HG03378 (cell line): ENCODE measurements around the gene VAV2.
"Not testable (repeated sequence)": the region's sequence is repeated elsewhere in the genome, so short reads cannot be mapped to it uniquely, and the experiment has no call there.

Source experiments
- ATAC-seq: cut with Tn5 transposase; IDR thresholded peaks from one replicate; pipeline ENCODE4 v1.9.1; 2021; ENCODE audit warnings: mild to moderate bottlenecking, moderate library complexity; ENCODE audit not compliant: unreplicated experiment

The VAV2 gene

DNA sequence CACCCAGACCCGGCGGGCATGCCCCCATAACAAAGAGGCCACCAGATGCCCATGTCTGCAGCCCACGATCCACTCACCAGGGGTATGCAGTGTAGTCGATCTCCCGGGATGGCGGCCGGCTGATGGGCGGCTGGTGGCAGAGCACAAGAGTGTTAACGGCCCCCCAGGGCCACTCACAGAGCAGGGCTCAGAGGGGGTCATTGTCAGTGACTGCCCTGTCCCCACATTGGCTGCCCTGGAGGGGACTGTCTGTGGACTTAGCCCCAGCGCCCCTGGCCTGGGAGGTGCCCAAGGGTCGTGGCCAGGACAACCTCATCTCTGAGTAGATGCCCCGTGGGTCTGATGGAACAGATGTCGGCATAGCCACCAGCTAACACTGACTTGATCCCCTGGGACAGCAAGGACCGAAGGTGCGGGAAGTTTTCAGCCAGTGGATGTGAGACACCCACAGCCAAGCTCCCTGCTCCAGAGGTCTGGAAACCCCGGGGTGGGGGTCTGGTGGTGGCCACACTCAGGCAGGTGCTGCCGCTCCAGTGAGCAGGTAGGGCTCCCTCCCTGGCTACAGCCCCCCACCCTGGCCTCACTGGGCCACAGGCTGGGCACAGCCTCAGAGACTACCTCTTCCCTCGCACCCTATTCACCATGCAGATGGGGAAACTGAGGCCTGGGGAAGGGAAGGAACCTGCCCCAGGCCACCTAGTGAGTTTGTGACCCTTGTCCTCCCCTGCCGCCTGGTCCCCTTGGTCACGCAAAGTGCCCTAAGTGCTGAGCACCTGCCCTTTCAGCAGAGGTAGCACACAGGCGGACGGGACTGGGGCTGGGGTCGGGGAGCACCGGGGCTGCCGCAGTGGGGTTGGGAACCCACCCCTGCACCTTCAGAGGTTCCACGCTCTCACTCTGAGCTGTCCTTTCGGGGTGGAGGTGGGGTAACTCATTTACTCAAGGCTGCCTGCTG, 215.9 kb downstream of the VAV2 start:
- ATAC-seq = no peak

- ATAC-seq = no peak
Measured at GRCh38 chr9:133775291-133775690, 216.8 kb downstream of the VAV2 start.

DNA sequence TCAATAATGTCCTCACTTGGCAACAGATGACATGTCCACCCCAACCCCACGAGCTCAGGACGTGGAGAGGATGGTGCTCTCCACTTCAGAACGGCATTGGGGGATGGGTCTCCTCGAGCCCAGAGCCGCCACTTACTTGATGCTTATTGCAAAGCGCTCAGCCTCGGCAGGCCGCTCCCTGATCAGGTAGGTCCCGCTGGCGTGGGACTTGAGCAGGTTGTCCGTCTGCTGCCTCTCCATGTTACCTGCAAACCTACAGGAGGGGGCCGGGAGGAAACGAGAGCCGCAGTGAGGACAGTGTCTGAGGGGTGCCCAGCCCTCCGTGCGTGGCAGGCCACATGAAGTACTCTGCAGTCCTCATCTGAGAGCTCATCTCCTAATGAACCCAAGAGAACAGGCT, 217.3 kb downstream of the VAV2 start:
- no peak for ATAC-seq

DNA sequence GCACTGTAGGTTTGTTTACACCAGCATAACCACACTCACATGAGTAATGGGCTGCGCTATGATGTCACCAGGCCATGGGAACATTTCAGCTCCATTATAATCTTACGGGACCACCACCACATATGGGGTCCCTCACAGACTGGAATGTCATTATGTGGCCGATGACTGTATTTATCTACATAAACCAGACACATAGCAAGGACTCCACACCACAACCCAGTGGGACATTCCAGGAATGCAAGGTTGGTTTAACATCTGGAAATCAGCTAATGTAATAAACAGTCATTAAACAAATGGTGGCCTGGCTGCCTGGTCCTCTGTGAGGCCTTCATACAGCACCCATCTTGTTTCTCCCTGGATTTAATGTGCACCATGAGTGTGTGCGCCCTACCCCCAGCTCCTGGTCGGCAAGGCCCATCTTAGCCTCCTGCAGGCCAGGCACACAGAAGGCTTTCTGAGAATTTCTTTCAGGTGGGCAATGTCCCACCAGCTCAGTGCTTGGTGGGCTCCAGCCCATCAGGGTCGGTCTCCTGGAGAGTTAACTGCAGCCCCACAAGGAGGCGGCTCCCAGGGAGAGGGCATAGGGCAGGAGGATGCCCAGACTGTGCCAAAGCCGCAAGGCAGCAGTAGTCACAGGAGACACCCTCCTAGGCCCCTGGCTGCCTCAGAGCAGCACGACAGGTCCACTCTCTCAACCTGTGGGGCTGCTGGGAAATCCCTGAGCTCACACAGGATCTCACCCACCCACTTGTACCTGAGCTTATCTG, 218.1 kb downstream of the VAV2 start:
- ATAC-seq = no peak

GRCh38 chr9:133772581-133772980, 219.5 kb downstream of the VAV2 start:
- ATAC-seq = no peak

- ATAC-seq = no peak
Measured at GRCh38 chr9:133771486-133772482, 220.3 kb downstream of the VAV2 start.

- ATAC-seq = no peak
Measured at GRCh38 chr9:133770076-133770777, 221.9 kb downstream of the VAV2 start.

- ATAC-seq = no peak
Measured at GRCh38 chr9:133769511-133770075, 222.5 kb downstream of the VAV2 start.

DNA sequence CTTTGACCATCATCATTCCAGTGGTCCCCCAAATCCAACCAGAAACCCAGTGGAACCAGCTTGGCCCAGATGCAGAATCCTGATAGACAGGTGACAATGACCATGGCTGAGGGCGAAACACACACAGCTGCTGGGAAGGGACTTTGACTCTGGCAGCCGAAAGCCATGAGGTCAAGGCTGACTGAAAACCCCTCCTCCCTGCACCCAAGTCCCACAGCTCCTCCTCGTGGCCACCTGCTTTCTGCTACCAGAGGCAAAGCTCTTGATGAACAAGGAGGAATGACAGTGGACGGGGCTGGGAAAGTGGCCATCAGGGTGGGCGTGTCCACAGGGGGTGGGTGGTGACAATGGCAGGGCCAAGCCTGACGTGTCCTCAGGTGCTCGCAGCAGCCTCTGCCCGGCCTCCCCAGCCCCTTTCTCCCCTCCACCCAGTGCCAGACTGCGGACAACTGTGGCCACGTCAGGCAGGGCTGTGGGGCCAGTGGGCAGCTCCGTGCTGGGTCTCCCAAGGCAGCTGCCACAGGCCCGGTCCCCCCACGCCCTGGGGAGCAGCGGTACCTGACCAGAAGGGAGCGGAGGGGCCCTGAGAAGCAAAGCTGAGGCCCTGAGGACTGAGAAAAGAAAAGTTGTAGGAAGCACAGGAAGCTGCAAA, 223.1 kb downstream of the VAV2 start:
- no peak for ATAC-seq

DNA sequence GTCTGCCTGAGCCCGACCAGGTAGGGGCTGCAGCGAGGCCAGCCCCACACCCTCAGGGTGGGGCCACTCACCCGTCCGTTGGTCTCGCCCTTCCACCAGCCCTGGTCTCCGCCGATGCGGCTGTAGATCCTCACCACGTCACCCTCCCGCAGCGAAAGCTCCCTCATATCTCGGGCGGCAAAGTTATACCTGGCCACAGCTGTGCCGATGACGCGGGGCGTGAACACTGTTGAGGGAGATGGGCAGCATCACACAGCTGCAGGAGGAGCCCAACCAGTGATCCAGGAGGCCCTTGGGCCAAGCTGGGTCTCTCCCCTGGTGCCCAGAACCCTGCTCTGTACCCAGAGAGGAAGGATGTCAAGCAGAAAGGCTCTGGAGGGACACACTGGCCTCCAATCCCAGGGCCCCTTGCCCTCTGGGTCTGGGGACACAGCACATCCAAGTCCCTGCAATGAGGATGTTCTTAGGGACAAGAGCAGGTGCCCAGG, 223.7 kb downstream of the VAV2 start:
- no peak for ATAC-seq

DNA sequence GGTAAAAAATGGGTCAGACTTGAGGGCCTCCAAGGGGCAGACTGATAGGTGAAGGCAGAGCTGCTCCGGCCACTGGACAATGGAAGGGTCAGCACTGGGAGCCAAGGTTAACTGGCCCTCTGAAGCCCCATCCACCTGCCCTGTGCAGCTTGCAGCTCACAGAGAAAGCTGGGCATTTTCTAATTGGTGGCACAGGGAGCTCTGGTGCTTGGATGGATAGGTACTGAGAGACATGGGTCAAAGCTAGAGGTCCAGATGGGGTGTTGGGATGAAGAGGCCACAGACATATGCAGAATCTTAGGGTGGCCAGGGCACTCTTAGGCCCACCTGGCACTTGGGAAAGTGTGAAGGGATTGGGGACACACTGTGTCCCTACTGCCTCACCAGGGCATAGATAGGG, 224.5 kb downstream of the VAV2 start:
- no peak for ATAC-seq

DNA sequence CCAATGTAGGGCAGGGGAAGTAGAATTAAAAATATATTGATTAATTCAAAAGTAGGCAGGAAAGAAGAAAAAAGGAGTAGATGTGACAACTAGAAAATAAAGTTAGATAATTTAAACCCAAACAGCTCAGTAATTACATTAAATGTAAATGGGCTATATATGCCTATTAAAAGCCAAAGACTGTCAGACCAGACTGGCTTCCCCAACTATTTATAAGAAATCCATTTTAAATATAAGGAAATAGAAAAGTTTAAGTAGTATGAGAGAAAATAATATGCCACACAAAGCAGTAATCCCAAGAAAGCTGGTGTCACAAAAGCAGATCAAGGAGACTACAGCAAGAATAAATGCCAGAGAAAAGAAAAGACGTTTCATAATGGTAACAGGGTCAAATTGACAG, 225.1 kb downstream of the VAV2 start:
- ATAC-seq = no peak

DNA sequence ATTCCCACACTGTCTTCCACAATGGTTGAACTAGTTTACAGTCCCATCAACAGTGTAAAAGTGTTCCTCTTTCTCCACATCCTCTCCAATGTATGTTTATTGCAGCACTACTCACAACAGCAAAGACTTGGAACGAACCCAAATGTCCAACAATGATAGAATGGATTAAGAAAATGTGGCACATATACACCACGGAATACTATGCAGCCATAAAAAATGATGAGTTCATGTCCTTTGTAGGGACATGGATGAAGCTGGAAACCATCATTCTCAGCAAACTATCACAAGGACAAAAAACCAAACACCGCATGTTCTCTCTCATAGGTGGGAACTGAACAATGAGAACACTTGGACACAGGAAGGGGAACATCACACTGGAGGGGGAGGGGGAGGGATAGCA, 225.9 kb downstream of the VAV2 start:
- ATAC-seq = not testable (repeated sequence)

GRCh38 chr9:133763272-133764183, 228.6 kb downstream of the VAV2 start:
- ATAC-seq = no peak

DNA sequence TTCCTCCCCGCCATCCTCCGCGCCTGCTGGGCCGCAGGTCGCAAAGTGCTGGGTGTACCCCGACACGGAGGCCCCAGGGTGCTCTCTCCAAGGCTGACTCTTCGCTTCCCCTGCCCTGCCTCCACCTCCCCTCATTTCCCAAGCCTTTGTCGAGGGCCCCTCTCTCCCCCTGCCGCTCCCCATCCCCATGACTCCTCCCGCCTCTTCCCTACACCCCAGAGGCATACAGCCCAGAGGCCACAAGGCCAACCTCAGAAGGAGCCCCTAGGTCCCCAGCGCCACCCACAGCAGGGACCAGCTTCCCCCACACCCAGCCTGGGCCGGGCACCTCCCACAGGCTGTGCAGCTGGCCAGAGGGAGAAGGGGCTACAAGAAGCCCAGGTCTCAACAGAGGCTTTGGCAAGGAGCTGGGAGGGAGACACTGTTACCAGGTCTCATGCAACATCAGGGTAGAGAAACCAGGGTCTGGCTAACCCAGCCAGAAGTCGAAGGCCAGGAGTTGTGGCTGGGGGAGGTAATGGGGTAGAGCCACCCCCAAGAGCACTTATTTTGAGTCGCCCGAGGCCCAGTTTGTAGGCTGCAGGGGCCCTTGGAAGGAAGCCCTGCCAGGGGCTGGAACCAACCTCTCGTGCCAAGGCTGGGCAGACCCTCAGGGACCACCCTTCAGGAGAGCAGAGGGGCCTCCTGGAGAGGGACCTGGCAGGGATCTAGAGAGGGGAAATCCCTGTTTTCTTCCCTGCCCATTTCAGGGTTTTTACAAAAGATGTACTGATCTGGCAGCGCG, 229.4 kb downstream of the VAV2 start:
- no peak for ATAC-seq

DNA sequence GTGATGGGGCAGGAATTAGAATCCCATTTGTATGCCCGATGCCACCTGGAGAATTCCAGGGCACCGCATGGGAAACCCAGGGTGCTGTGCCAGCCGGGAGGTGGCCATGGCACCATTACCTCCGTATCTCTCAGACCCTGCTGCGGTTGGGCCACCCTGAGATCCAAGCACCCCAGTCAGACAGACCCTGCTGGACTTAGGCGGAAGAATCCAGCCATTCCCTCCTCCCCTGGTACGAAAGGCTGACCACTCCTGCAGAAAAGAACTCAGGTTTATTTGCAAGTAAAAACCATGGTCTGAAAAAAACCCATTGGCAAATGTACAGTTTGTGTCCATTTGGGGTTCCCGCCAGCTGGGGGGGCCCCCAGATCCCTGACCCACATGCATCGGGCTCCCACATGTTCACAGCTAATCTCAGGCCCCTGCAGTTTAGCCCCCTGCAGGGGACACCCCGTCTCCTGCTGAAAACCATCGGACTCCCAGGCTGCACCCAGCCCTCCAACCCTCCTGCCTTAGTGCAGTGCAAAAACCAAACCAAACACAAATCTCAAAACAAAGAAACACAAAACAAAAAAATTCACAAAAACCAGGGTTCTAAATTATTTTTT, 230.4 kb downstream of the VAV2 start:
- no peak for ATAC-seq

GRCh38 chr9:133760713-133761290, 231.3 kb downstream of the VAV2 start:
- ATAC-seq = no peak
